Measurements from ENCODE around the gene DYSF.

DYSF gene

GRCh38 chr2:71530211-71530610 lies 76.8 kb downstream of the DYSF start:
- DNase-seq (ENCODE audit: low read depth) = no peak

DNA sequence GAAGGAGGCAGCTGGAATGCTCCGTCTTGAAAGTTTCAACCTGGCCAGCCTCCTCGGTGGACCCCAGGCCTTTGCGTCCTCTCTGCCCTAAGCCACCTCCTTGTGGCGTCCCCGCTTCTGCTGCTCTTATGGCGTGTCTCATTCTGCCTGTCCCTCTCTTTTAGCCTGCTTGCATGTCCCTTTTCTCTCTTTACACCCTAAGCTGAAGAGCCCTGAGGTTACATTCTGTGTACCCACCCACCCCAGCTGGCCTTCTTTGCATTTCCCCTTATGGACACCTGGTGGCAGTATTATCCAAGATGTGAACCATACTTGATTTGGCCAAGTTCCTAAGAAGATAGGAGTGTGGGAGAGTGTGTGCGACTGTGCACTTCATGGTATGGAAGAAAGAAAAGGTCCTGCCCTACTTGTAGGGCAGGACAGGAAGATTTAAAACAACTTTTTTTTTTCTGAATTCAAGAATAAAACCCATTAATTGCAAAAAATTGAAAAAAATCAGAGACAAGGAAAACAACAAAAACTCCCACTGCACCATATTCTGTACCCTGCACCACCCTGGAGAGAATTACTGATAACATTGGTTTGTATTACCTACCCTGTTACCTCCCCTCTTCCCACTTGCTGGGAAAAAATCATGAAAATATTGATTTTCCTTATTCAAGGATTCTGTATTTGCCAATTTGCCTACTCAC lies 77.4 kb downstream of the DYSF start:
- peak; percentile 36 for DNase-seq (ENCODE audit: low read depth)

- no peak for DNase-seq (ENCODE audit: low read depth)
These were observed 78.2 kb downstream of the DYSF start for GRCh38 chr2:71531522-71532047.

DNA sequence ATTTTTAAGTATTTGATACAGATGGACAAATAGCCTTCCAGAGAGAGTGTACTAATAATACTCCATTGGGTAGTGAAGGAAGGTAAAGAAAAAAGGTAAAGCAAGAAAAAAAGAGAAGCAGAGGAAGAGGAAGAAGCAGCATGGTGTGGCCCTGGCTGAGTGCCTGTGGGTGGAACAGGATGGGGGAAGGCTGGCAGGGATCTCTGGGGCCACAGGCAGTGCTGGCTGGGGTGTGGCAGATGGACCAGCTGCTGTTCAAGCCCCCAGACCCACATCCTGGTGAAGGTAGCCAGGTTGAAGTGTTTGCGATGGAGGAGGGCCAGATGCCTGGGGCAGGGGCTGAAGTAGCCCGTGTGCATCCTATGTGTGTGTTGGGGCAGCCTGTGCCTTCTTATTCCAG lies 79.0 kb downstream of the DYSF start:
- no peak for DNase-seq (ENCODE audit: low read depth)

- DNase-seq (ENCODE audit: low read depth) = no peak
These were observed 80.8 kb downstream of the DYSF start for GRCh38 chr2:71534201-71534600.

- DNase-seq (ENCODE audit: low read depth) = no peak
These were observed 81.5 kb downstream of the DYSF start for GRCh38 chr2:71534826-71535225.

GRCh38 chr2:71535526-71535925 lies 82.2 kb downstream of the DYSF start:
- no peak for DNase-seq (ENCODE audit: low read depth)

DNA sequence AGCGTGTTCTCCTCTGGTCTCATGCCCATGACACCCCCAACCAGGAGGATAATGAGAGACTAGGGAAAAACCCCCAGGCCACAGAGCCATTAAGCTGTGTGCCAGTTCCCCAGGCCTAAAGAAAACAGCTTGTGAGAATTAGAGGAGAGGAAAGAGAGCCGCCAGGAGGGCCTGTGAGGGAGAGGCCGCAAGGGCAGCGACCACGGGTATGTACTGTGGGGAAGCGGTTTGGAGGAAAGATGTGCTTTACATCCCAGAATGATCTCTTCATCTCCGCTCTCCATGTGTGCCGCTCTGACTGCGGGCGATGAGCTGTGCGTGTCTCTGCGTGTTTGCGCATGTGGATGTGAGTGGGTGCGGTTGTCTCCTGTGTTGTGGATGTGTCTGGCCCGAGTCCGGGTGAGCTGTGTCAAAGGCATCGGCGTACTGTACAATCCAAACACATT lies 82.9 kb downstream of the DYSF start:
- DNase-seq (ENCODE audit: low read depth) = no peak

- no peak for DNase-seq (ENCODE audit: low read depth)
These were observed 84.9 kb downstream of the DYSF start for GRCh38 chr2:71538241-71538640.

GRCh38 chr2:71538656-71539265 lies 85.4 kb downstream of the DYSF start:
- no peak for DNase-seq (ENCODE audit: low read depth)

- no peak for DNase-seq (ENCODE audit: low read depth)
These were observed 87.5 kb downstream of the DYSF start for GRCh38 chr2:71540818-71541217.

DNA sequence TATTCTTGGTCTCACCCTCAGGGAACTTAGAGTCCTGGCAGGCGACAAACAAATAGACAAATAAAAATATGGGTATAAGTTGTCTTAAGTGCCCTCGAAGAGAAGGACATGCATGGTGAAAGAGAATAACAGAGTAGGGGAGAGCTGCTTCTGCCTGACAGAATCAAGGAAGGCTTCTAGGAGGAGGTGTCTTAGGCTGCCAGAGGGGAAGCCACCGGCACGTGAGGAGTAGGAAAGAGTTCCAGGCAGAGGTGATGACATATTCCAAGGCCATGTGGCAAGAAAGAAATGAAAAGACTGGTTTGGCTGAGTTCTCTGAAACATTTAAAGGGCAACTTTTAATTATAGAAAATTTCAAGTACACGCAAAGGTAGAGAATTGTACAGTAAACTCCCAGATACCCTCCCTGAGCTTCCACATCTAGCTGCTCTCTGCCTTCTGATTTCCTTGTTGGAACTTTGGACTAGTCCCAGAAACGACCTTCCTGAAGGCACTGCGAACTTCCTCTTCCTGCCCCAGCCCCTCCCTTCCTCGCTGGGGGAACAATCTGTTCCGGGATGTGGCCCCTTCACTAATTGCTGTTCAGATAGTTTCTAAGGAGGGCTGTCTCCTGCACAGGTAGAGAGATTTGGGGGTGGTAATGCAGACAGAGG lies 91.7 kb downstream of the DYSF start:
- DNase-seq (ENCODE audit: low read depth) = no peak

GRCh38 chr2:71545572-71546274 lies 92.4 kb downstream of the DYSF start:
- peak; percentile 48 for DNase-seq (ENCODE audit: low read depth)

GRCh38 chr2:71546275-71546638 lies 92.9 kb downstream of the DYSF start:
- no peak for DNase-seq (ENCODE audit: low read depth)

DNA sequence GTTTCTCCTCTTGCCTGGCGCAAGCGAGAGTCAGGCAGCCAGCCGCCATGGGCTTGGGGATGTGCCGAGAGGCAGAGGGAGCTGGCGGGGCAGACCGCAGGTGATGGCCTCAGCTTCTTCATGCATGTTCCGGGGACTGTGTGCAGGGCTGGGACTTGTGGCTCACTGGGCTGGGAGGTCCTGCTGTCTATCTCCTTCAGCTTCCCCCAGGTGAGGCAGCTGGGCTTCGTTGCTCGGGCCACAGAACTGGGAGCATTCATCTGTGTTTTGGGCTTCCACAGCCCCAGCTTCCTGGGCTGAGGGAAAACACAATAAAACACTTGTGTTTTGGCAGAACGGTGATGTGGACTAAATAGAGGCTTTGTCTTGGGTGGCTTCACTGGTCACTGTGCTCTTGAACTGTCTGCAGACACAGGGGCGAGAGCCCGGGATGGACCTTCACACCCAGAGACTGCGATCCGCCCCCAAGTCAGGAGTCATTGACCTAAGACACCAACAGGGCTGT lies 93.5 kb downstream of the DYSF start:
- DNase-seq (ENCODE audit: low read depth) = no peak

DNA sequence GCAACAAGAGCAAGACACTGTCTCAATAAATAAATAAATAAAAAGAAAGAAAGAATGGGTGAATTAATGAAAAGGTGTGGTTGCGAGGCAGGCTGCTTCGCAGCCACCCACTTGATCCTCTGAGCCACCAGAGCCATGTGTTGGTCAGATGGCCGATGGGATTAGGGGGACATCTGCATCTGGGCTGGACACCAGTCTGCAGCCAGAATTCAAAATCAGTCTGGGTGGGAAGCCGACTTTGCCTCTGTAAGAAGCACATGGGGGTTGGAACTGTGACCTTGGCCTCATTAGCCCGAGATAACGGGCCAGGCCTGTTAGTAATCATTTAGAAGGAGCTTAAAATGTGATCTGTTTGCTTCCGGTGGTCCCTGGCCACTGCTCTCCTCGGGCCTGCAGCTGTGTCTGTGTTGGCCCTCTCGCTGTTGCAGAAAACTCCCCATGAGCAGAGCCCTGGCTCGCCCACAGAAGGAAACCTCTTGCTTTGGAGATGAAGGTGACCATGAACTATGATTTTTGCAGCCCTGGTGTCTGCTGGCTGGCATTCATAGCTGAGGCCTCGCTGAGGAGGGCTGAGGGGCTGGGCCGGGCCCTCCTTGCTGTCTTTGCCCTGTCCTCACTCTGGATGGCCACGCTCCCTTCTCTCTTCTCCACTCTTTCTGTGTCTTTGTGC lies 94.4 kb downstream of the DYSF start:
- DNase-seq (ENCODE audit: low read depth) = no peak

- DNase-seq (ENCODE audit: low read depth) = no peak
These were observed 95.5 kb downstream of the DYSF start for GRCh38 chr2:71548646-71549425.

GRCh38 chr2:71550801-71551630 lies 97.7 kb downstream of the DYSF start:
- DNase-seq (ENCODE audit: low read depth) = no peak

GRCh38 chr2:71551631-71551915 lies 98.2 kb downstream of the DYSF start:
- no peak for DNase-seq (ENCODE audit: low read depth)

- DNase-seq (ENCODE audit: low read depth) = no peak
These were observed 99.0 kb downstream of the DYSF start for GRCh38 chr2:71552356-71552755.

All from CMK (cell line).